ENCODE results near the gene DENND1C.

Gene DENND1C

GRCh38 chr19:6424195-6424938 lies 57.2 kb downstream of the DENND1C start, which contains the start of gene KHSRP:
TSS of gene KHSRP (minus strand) at chr19:6424811. CDS start at chr19:6424701, 110 bp downstream.
- no peak for DNase-seq (ENCODE audit: low read depth, low spot score)

GRCh38 chr19:6423499-6424194 lies 57.9 kb downstream of the DENND1C start:
- peak; percentile 24 for DNase-seq (ENCODE audit: low read depth, low spot score)

GRCh38 chr19:6421075-6422014 lies 60.2 kb downstream of the DENND1C start:
- no peak for DNase-seq (ENCODE audit: low read depth, low spot score)

GRCh38 chr19:6418562-6418932 lies 63.0 kb downstream of the DENND1C start:
- no peak for DNase-seq (ENCODE audit: low read depth, low spot score)

- DNase-seq (ENCODE audit: low read depth, low spot score), result no peak
Observed at GRCh38 chr19:6417713-6418561, 63.6 kb downstream of the DENND1C start.

All from smooth muscle cell of the brain vasculature (primary cell).